ENCODE results near the gene CIP2A.

Gene CIP2A

GRCh38 chr3:108555966-108556581, 33.2 kb downstream of the CIP2A start:
- DNase-seq: no peak

GRCh38 chr3:108554913-108555571, 34.2 kb downstream of the CIP2A start:
- no peak for DNase-seq

- DNase-seq: no peak
Observed at GRCh38 chr3:108554229-108554628, 35.0 kb downstream of the CIP2A start.

GRCh38 chr3:108552267-108553159, 36.7 kb downstream of the CIP2A start:
- no peak for DNase-seq

GRCh38 chr3:108548886-108549285, 40.4 kb downstream of the CIP2A start:
- no peak for DNase-seq

- DNase-seq: no peak
Observed at GRCh38 chr3:108548304-108548703, 40.9 kb downstream of the CIP2A start.

DNA sequence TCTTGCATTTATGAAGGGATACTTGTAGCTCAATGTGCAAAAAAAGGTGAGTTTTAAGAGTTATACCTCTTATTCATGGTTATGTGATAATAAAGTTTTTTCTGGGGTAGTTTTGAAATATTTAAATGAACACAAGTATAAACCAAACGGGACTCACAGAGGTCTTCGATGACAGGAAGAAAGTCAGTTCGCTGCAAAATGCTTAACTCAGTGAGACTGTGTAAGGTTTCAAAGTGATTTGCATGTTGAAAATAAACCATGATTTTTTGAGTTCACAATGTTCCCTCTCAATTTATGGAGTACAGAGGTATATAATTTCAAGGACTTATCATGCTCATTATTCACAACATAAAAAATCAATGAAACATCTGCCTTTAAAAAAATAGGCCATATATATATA, 42.5 kb downstream of the CIP2A start:
- no peak for DNase-seq

- no peak for DNase-seq
Observed at GRCh38 chr3:108546247-108546646, 43.0 kb downstream of the CIP2A start.

DNA sequence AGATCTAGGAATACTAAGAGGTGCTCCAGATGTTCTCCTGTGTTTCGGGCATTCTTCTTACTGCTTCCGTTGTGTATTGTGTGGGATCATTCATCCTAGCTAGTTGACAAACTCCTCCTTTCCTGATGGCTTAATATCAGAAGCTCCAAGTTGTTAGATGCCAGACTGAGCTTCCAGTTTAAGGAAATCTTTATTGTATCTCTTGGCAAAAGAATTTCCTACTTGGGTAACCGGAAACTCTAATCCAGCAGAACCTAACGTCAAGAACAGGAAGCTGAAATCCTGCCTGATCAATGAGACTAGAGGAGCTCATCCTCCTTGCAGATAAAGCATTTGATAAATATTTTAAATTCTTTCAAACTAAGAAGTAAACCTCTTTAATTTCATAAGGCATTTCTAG, 51.2 kb downstream of the CIP2A start:
- no peak for DNase-seq

- DNase-seq: no peak
Observed at GRCh38 chr3:108528459-108529252, 60.6 kb downstream of the CIP2A start.

DNA sequence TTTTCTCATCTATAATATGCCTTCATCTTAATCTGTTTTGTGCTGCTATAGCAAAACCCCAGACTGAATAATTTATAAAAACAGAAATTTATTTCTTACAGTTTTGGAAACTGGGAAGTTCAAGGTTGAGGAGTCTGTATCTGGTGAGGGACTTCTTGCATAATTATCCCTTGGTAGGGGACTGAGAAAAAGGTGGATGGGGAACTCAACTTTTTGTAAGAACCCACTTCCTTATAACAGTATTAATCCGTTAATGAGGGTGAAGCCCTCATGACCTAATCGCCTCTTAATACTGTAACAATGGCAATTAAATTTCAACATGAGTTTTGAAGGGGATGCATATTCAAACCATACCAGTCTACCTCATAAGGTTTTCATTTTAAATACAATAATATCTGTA, 61.4 kb downstream of the CIP2A start:
- DNase-seq: no peak

DNA sequence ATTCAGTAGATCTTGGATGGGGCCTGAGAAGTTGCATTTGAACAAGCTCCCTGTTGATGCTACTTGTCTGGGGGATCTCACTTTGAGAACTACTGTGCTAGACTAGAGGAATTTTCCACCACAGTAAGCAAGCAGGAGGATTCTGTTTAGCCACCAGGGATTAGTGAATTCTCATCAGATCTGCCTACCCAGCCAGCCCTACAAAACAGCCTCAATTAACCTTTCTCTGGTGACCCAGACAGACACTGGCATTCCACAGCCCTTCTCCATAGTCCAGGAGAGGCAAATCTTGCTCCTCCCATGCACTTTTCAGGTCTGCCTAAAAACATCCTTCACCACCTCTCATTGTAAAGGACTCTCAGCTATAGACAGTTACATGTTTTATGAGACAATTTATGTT, 62.1 kb downstream of the CIP2A start:
- no peak for DNase-seq

GRCh38 chr3:108525971-108526370, 63.3 kb downstream of the CIP2A start:
- DNase-seq: no peak

DNA sequence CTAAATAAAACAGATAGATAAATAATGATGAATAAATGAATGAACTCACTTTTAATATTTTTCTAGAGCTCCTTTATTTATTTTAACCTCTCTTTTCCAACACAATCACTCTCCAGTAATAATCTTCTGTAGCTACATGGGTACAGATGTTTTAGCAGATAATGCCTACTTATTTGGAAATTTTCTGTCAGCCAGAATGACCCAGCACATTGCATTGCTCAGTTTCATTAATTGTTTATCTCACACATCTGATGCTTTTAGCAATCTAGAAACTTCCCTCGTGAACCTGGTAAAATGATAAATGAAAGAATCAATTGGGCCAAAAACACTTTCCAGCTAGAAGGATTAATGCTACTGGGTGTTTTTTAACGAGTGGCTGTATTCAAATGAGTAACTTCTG, 64.0 kb downstream of the CIP2A start:
- no peak for DNase-seq

DNA sequence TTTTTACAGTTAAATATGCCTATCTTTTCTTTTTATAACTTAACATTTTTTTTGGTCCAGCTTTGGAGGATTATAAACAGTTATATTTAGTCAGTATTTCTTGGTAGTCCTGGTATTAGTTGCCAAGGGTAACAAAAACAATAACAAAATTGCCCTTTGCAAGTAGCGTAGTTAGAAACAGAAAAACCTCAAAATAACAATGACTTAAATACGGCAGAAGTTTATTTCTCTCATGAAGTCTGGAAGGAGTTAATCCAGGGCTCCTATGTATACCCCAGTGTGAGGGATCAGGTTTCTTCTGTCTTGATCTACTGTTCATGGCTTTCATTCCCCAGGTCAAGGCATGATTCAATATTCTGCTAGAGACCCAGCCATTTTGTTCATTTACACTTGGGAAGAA, 64.7 kb downstream of the CIP2A start:
- DNase-seq: no peak

- no peak for DNase-seq
Observed at GRCh38 chr3:108518895-108519294, 70.3 kb downstream of the CIP2A start.

DNA sequence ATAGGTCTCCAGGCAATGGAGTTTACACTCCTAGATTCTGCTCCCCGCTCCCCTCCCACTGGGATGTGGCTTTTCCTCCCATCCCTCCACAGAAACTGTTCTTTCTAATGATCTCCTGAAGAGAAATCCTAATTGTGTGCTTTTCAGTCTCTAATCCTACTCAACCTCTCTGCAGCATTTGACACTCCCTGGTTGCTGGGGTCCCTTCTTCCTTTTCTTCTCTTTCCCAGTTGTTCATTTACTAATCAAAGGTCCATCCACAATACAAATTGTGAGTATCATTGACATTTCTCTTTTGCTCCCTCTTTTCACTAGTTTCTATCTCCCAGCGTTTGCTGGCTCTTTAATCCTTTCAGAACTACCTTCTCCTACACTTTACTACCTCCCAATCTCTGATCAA, 72.4 kb downstream of the CIP2A start:
- no peak for DNase-seq

DNA sequence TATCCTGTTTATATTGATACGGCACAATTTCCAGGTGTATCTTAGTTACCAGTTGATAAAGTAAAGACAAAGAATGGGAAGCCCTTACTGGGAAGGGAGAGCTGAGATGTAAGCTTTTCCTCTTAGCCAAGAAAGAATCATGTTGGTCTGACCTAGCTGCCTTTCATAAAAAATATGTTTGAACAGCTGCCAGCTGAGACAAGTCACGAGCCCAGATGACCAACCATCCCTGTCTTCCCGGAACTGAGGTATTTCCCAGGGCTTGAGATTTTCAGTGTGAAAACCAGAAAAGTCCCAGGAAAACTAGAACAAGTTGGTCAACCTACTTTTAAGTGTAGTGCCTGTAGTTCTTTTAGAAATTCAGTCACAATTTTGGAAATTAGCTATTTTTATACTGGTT, 75.3 kb downstream of the CIP2A start:
- no peak for DNase-seq

- DNase-seq: no peak
Observed at GRCh38 chr3:108512671-108513070, 76.6 kb downstream of the CIP2A start.

DNA sequence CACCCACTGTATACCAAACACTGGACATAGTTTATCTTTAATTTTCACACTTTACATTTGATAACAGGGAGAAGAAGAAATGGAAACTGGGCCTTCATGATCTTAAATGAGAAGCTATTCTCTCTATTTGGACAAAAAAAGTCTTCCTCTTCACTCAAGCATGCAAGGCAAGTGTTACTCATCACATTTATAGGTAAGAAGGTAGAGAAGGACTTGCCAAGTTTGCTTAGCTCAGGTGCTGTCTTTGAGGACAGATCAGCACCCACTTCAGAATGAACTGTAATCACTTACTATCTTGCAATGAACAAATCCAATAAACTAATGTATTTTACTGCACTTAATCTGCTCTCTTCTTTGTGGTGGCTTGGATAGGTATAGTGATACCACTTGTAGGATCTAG, 77.7 kb downstream of the CIP2A start:
- no peak for DNase-seq

DNA sequence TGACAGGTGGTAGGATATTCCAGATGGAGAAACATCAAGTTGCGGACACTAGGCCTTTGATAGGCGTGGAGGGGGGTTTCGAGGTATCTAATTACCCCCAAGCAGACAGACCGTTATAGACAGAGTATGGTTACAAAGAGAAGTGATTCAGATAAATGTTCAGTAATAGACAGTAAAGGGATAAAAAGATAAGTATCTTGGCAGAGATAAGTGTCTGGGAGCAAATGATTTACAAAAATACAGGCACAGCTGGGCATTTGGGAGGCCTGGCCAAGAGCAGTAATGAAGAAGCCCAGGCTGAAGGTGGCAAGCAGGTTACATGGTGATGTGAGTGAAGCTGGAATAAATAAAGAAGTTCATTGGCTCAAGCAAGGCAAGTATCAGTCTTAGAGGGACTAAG, 78.2 kb downstream of the CIP2A start:
- no peak for DNase-seq

GRCh38 chr3:108510496-108510895, 78.7 kb downstream of the CIP2A start, which contains the start of gene MYH15:
MYH15 (minus strand) TSS chr3:108510596; CDS start chr3:108510530, 66 bp downstream.
- DNase-seq: no peak

GRCh38 chr3:108509871-108510270, 79.4 kb downstream of the CIP2A start:
- no peak for DNase-seq

Data from GOT3 (cell line).